Ovary (tissue), 9 donors: ENCODE measurements around the gene CASK. TPM values are rescaled to one million over a fixed set of nuclear protein-coding genes. Genes with fewer than 3 reads are reported as not detected.

Experiments used
- DNase-seq, 5 donors: peaks; one replicate each; pipeline ENCODE4 v3.0.0-alpha.2; 2019 to 2020
- H3K27ac ChIP-seq, 2 donors: fragments of 200-600 bp; one replicate each; pipeline versions ENCODE4 v1.5.1 to v1.8.0; 2019 to 2022
- H3K27me3 ChIP-seq: fragments of 200-600 bp; one replicate; pipeline ENCODE4 v1.8.0; 2022
- H3K36me3 ChIP-seq: fragments of 200-600 bp; sonication (generic); one replicate; pipeline ENCODE4 v1.5.1; 2019
- H3K4me1 ChIP-seq: one replicate; pipeline ENCODE4 v1.8.1; 2013; ENCODE audit warnings: mild to moderate bottlenecking, moderate library complexity; ENCODE audit not compliant: insufficient read depth
- H3K4me3 ChIP-seq: fragments of 200-600 bp; sonication (generic); one replicate; pipeline ENCODE4 v1.5.1; 2017
- H3K9me3 ChIP-seq, 2 donors: fragments of 200-600 bp in 1 of 2; sonication (generic) in 1 of 2; one replicate each; pipeline versions ENCODE4 v1.5.1 to v1.8.1; 2013 to 2019; ENCODE audit warnings: mild to moderate bottlenecking in 1 of 2, moderate library complexity in 1 of 2
- CTCF ChIP-seq, 3 donors: fragments of 450-650 bp in 2 of 3; fragments of 200-600 bp in 1 of 3; IDR thresholded peaks; one replicate each; pipeline versions ENCODE4 v1.5.1 to v1.8.0; 2016 to 2022; ENCODE audit warnings: antibody characterized with exemption in 3 of 3, mild to moderate bottlenecking in 1 of 3
- EP300 ChIP-seq: sonication (generic); formaldehyde crosslinking; IDR thresholded peaks from one replicate; pipeline ENCODE4 v1.6.1; 2017; ENCODE audit warnings: antibody characterized with exemption
- POLR2A ChIP-seq: fragments of 450-650 bp; IDR thresholded peaks from one replicate; pipeline ENCODE4 v1.6.1; 2017; ENCODE audit warnings: antibody characterized with exemption, mild to moderate bottlenecking, moderate library complexity
- WGBS, 3 donors: extraction: QIAGEN DNeasy Blood & Tissue Kit in 1 of 3; methylation state at CpG; one replicate each; pipeline versions ENCODE4 v1.1.5 to v1.1.7; 2013 to 2017; 5-methylcytosine and 5-hydroxymethylcytosine counted together
- intact Hi-C, 4 donors: fragments of 100-400 bp; cut with DNase I; formaldehyde crosslinking; loops; one replicate each; pipeline versions ENCODE4 v1.11.0 to v1.15.1; 2022 to 2023
- polyA plus RNA-seq, 2 donors: library from polyadenylated mRNA; stranded (reverse); fragments of 200-250 nt in 1 of 2; fragments of 350-450 nt in 1 of 2; fragmentation: Illumina TruSeq in 1 of 2; extraction: RNeasy Lipid Tissue Mini Kit (QIAGEN cat#74804) in 1 of 2; gene quantifications; one replicate each; pipeline ENCODE4 v1.2.3, GENCODE V29; 2013 to 2014
- total RNA-seq, 7 donors: library from RNA; depleted of rRNA in 2 of 7; stranded (reverse); fragments of >200 nt in 2 of 7; fragmentation: NEBNext Ultra II Directional in 3 of 7; extraction: Animal tissue kit (Norgen Biotek cat#: 25700) in 3 of 7; gene quantifications; one replicate each; pipeline versions ENCODE4 v1.1.0 to v1.2.4, GENCODE V29; 2016 to 2023
- donor health status: DM: no; HTN: no; CAD: no; lungs with moderate emphysema.
- donor health status: DM: no; HTN: no; CAD: no.
- donor health status: Bipolar disorder and iron deficiency.
- donor health status: DM: yes; HTN: yes; CAD: no.
- donor health status: DM: no; HTN: no; CAD: no.
- donor health status: DM: yes; HTN: yes; CAD: no.

Gene CASK
- total and polyA plus RNA-seq, 9 donors = 11.3 to 70.9 (median 36.8) TPM

GRCh38 chrX:41789374-41789773 is 134.0 kb downstream of the CASK start:
- no peak for DNase-seq
- peaks cover 3% of the 10 kb centered on the region for H3K4me1 ChIP-seq
- no peaks in the 10 kb centered on the region for H3K9me3 ChIP-seq
- no peaks in the 10 kb centered on the region for H3K27me3 ChIP-seq
- intact Hi-C loops = no loop called here
- TF ChIP-seq POLR2A (no peak), CTCF (IDR thresholded peaks at IDR 0.05) (no peak), EP300 (no peak)
- no peak overlapping the region for H3K27ac ChIP-seq
- H3K4me3 ChIP-seq = no peak overlapping the region
- H3K36me3 ChIP-seq = no peaks in the 10 kb centered on the region
- WGBS, 3 donors = 31 to 40% (median 36%) methylated on average over 2 of the region's 2 CpGs

GRCh38 chrX:41785685-41786084 is 137.7 kb downstream of the CASK start:
- Histone ChIP-seq H3K9me3 (no peaks in the 10 kb centered on the region), H3K4me1 (peaks cover 3% of the 10 kb centered on the region), H3K4me3 (no peak overlapping the region), H3K27me3 (no peaks in the 10 kb centered on the region), H3K36me3 (no peaks in the 10 kb centered on the region), H3K27ac (no peak overlapping the region)
- TF ChIP-seq CTCF (IDR thresholded peaks at IDR 0.05) = no peak
- no peak for TF ChIP-seq EP300
- no peak for TF ChIP-seq POLR2A
- DNase-seq = no peak
- WGBS, 3 donors = 58 to 65% (median 60%) methylated on average over 2 of the region's 2 CpGs
- intact Hi-C loops = no loop called here

- Histone ChIP-seq H3K36me3 (no peaks in the 10 kb centered on the region), H3K9me3 (no peaks in the 10 kb centered on the region), H3K4me1 (no peaks in the 10 kb centered on the region), H3K27ac (no peak overlapping the region), H3K4me3 (no peak overlapping the region), H3K27me3 (no peaks in the 10 kb centered on the region)
- DNase-seq = no peak
- TF ChIP-seq EP300 (no peak), CTCF (IDR thresholded peaks at IDR 0.05) (peak; percentile 9 to 36 (median 24)), POLR2A (no peak)
- intact Hi-C loops = no loop called here
- 3% methylated on average over 2 of the region's 2 CpGs for WGBS, 3 donors
Observed at GRCh38 chrX:41781500-41781899, 141.9 kb downstream of the CASK start.

- 53 to 70% (median 59%) methylated on average over 3 of the region's 3 CpGs for WGBS, 3 donors
- no peak overlapping the region for H3K4me3 ChIP-seq
- TF ChIP-seq EP300 = no peak
- no peak for TF ChIP-seq CTCF (IDR thresholded peaks at IDR 0.05)
- no peak for TF ChIP-seq POLR2A
- no peaks in the 10 kb centered on the region for H3K9me3 ChIP-seq
- no peaks in the 10 kb centered on the region for H3K36me3 ChIP-seq
- no peak for DNase-seq
- no peaks in the 10 kb centered on the region for H3K4me1 ChIP-seq
- intact Hi-C loops = no loop called here
- H3K27ac ChIP-seq = no peak overlapping the region
- no peaks in the 10 kb centered on the region for H3K27me3 ChIP-seq
Observed at GRCh38 chrX:41779941-41780340, 143.4 kb downstream of the CASK start.
